COLO829 (cell line): ENCODE data around the gene SKOR2.
"Not testable (repeated sequence)": the region's sequence is repeated elsewhere in the genome, so short reads cannot be mapped to it uniquely, and the experiment has no call there.

ENCODE experiments used
- DNase-seq: peaks from one replicate; pipeline ENCODE4 v3.0.0; 2012; ENCODE audit warnings: low spot score

SKOR2 gene

GRCh38 chr18:47203626-47204464 is 47.6 kb downstream of the SKOR2 start:
- no peak for DNase-seq

GRCh38 chr18:47195961-47196360 is 55.5 kb downstream of the SKOR2 start:
- DNase-seq = not testable (repeated sequence)

GRCh38 chr18:47191961-47192360 is 59.5 kb downstream of the SKOR2 start:
- no peak for DNase-seq

DNA sequence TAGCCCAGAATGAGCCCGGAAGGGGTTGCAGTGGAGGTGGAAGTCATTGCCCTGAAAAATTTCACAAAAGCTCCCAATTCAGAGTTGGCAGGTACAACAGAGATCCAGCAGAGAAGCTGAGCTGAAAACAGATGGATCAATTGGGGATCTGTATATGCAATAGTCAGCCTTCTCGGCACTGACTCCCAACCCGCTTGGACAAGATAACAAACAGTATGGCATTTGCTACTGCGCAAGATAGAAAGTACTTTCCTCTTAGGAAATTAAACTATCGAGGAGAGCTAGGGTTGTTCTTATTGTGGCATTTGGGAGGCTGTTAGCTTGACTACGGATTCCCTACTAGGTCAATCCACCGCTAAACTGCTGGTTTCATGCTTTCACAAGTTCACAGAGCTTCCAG is 63.7 kb downstream of the SKOR2 start:
- DNase-seq = no peak

GRCh38 chr18:47184419-47185050 is 66.9 kb downstream of the SKOR2 start:
- no peak for DNase-seq

DNA sequence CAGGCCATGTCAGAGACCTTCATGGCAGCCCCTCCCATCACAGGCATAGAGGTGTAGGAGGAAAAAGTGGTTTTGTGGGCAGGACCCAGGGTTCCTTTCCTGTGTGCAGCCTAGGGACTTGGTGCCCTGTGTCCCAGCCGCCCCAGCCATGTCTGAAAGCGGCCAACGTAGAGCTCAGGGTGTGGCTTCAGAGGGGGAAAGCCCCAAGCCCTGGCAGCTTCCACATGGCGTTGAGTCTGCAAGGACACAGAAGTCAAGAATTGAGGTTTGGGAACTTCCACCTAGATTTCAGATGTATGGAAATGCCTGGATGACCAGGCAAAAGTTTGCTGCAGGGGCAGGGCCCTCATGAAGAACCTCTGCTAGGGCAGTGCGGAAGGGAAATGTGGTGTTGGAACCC is 69.3 kb downstream of the SKOR2 start:
- not testable (repeated sequence) for DNase-seq

DNA sequence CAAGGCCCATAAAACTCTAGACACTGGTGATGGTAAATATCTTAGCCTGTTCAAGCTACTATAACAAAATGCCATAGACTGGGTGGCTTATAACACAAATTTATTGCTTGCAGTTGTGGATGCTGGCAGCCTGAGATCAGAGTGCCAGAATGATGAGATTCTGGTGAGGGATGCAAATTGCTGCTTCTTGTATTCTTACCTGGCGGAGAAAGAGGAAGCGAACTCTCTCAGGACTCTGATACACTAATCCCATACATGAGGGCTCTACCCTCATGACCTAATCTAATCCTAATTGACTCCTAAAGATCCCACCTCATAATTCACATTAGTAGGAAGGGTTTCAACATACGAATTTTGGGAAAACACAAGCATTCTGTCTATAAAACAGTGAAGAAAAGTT is 70.7 kb downstream of the SKOR2 start:
- DNase-seq = no peak

DNA sequence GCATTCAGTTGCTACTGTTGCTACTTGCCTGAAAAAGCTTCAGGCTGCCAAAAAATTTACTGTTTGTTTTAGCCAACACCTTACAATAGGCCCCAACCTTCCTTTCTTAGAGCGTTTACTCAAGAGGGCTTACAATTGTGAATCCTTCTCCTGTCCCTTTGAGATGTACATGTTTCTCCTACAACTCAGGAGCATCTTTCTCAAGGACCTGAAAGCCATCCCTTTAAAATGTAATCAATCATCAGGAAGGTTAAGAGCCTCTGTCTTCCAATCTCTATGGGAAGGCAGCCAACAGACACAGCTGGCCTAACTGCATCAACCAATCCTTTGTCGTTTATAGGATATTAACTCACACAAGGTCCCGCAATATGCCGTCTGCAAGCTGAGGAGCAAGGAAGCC is 71.9 kb downstream of the SKOR2 start:
- DNase-seq = no peak

DNA sequence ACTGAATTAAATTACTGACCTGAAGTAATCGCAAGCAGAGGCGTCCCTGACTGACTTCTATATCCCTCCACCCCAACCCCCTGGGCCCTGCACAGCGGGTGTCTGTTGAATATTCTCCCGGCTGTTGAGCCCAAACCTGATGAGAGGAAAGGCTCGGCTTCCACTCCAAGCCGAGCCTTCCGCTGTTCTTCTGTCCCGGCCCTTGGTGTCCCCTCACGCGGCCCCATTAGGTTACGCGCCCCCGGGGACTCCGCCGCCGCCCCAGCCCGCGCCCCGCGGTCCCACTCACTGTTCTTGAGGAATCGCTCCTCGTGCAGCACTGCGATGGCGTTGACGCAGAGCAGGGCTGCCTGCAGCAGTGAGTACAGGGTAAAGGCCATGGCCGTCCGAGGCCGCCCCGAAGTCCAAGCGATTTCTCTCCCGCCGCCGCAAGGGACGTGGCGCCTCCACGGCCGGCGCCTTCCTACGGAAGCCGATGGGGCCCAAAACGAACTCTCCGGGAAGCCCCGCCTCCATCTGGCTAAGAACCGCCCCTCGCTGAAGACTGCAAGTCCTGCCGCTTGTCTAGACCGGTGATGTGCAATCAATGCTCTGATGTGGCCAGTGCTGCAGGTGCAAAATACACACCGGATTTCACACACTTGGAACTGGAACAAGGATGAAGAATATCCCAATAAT is 75.4 kb downstream of the SKOR2 start, which contains the start of gene IER3IP1:
TSS of gene IER3IP1 (minus strand) at position 467 of the 678 bp plus-strand sequence. CDS start at position 380, 87 bp downstream.
- peak; percentile 86 for DNase-seq

DNA sequence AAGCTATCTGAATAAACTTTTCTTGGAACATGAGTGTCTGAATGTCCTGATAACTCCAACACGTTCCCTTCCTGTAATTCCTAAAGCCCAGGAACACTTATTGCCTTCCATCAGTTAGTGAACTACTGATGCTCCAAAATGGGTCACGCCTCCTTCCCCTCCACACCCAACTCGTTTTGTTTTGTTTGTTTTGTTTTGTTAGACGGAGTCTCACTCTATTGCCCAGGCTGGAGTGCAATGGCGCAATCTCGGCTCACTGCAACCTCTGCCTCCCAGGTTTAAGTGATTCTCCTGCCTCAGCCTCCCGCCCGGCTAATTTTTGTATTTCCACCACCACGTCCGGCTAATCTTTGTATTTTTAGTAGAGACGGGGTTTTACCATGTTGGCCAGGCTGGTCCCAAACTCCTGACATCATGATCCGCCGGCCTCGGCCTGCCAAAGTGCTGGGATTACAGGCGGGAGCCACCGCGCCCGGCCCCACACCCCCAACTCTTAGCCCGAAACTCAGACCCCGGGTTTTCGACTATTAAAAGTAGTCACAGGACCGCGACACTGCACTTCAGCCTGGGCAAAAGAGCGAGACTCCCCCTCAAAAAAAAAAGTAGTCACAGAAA is 76.1 kb downstream of the SKOR2 start:
- DNase-seq = no peak

DNA sequence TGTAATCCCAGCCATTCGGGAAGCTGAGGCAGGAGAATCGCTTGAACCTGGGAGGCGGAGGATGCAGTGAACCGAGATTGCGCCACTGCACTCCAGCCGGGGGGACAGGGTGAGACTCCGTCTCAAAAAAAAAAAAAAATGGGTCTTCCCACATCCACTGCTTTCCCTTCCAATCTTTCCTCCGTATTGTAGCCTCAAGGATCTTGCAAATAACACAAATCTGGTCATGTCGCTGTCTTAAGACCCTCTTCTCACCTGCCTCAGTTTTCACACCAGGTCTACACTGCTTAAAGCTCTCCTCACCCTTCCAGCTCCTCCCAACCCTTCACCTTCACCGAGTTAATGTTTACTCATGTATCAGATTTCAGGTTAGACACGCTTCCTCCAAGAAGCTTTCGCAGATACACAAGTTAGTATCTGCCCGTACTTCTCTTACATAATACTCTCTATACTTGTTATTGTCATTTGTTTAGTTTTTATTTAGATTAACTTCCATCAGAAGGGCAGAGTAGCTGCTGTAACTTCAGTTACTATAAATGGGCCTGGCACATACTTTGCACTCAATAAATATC is 76.8 kb downstream of the SKOR2 start:
- DNase-seq = no peak

DNA sequence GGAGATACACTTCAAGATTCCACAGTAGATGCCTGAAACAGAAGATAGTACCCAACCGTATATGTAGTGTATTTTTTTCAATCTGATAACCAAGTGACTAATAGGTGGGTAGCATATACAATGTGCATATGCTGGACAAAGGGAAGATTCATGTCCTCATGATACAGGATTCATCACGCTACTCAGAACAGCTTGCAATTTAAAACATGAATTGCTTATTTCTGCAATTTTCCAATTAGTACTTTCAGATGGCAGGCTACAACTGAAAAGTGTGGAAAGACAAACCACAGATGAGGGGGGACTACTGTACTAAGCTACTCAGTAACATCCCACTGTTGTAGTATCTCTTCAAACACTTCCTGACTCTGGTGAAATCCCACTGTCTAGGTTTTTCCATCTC is 79.0 kb downstream of the SKOR2 start:
- DNase-seq = peak; percentile 44

- no peak for DNase-seq
Observed at GRCh38 chr18:47168913-47169312, 82.5 kb downstream of the SKOR2 start.

DNA sequence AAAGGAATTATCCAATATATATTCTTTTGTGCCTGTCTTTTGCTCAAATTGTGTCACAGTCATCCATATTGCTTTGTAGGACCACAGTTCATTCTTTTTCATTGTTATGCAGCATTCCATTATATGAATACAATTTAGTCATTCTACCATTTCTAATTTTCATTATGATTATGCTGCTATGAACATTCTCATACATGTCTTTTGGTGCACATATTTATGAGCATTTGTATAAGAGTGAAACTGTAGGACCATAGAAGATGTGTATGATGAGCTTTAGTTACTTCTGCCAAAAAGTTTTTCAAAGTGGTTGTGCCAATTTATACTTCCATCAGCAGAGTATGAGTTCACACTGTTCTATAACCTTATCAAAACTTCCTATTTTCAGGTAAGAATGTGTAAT is 83.0 kb downstream of the SKOR2 start:
- DNase-seq = no peak

- DNase-seq = no peak
Observed at GRCh38 chr18:47166294-47166693, 85.2 kb downstream of the SKOR2 start.

- no peak for DNase-seq
Observed at GRCh38 chr18:47163241-47163640, 88.2 kb downstream of the SKOR2 start.

- DNase-seq = no peak
Observed at GRCh38 chr18:47160256-47160655, 91.2 kb downstream of the SKOR2 start.

GRCh38 chr18:47158404-47158803 is 93.1 kb downstream of the SKOR2 start:
- not testable (repeated sequence) for DNase-seq
